Colonic mucosa (tissue), 4 donors: ENCODE data around the gene SULT1C4. TPM values are rescaled to one million over a fixed set of nuclear protein-coding genes. Genes with fewer than 3 reads are reported as not detected.

Experiments
- DNase-seq: peaks from one replicate; pipeline ENCODE4 v3.0.0-alpha.2; 2020
- H3K27ac ChIP-seq: fragments of 200-600 bp; one replicate; pipeline ENCODE4 v1.8.0; 2021
- H3K27me3 ChIP-seq: fragments of 200-600 bp; one replicate; pipeline ENCODE4 v1.8.0; 2021
- H3K36me3 ChIP-seq: fragments of 200-600 bp; one replicate; pipeline ENCODE4 v1.8.0; 2021
- H3K4me1 ChIP-seq: fragments of 200-600 bp; one replicate; pipeline ENCODE4 v1.8.0; 2021; ENCODE audit warnings: mild to moderate bottlenecking
- H3K4me3 ChIP-seq: fragments of 200-600 bp; one replicate; pipeline ENCODE4 v1.8.0; 2021
- H3K9ac ChIP-seq, 2 donors: one replicate each; pipeline ENCODE4 v1.7.0; 2013; ENCODE audit warnings: control low read depth in 2 of 2, low read depth in 2 of 2, low read length in 2 of 2
- H3K9me3 ChIP-seq: fragments of 200-600 bp; one replicate; pipeline ENCODE4 v1.8.0; 2021
- intact Hi-C: fragments of 100-400 bp; cut with DNase I; formaldehyde crosslinking; loops from one replicate; pipeline ENCODE4 v1.14.1; 2022
- total RNA-seq, 2 donors: library from RNA; stranded (reverse); fragmentation: NEBNext Ultra II Directional in 1 of 2; extraction: Animal tissue kit (Norgen Biotek cat#: 25700) in 1 of 2; gene quantifications; one replicate each; pipeline ENCODE4 v1.2.1, GENCODE V29; 2021
- TF ChIP-seq, protein P1 (sequence below): fragments of 200-600 bp; IDR thresholded peaks from one replicate; pipeline ENCODE4 v1.8.0; 2022; ENCODE audit warnings: antibody characterized with exemption, mild to moderate bottlenecking
- donor health status: healthy.
- donor health status: DM: no; HTN: no; CAD: no.
- donor health status: DM: no; HTN: no; CAD: no.

SULT1C4 gene
- total RNA-seq, 2 donors from 2014 or later: 0.59 to 2.0 TPM

DNA sequence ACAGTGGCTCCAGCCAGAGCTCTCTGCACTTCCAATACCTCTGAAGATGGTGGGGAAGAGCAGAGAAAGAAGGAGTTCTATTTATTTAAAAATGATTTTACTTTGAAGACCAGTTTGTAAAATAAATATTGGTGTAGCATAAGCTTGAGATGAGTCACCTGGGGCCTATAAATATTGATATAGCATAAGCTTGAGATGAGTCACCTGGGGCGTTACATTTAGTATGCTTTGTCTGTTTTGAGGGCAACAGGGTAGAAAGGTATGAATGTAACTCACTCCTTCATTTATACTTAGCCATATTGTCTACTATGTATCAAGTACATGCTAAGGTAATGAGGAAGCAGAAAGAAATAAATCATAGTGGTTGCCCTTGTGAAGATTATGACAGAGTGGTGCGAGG is 7.7 kb upstream of the SULT1C4 start:
- Histone ChIP-seq H3K36me3 (no peaks in the 10 kb centered on the region), H3K9ac (no peak overlapping the region)

DNA sequence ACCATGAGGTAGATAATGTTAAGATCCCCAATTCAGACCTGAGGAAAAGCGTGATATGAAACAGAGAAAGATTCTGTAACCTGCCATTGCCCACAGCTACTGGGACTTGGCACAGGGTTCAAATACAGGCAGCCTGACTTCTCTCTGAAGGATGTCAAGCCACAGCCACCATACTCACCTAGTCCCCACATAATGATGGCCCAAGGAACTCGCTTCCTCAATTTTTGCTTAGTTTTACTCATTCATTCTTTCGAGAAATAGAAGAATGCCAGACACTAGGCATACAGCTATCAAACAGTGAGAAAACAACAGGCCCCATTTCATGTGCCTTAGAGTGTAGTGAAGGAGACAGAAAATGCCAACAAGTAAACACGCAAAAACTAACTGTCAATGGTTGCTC is 980 bp upstream of the SULT1C4 start:
- Histone ChIP-seq H3K4me3 (no peak overlapping the region), H3K4me1 (no peaks in the 10 kb centered on the region), H3K36me3 (no peaks in the 10 kb centered on the region), H3K9ac (no peak overlapping the region), H3K27ac (no peak overlapping the region), H3K27me3 (no peaks in the 10 kb centered on the region), H3K9me3 (no peaks in the 10 kb centered on the region)
- intact Hi-C loops: no loop called here
- TF ChIP-seq, protein P1, sequence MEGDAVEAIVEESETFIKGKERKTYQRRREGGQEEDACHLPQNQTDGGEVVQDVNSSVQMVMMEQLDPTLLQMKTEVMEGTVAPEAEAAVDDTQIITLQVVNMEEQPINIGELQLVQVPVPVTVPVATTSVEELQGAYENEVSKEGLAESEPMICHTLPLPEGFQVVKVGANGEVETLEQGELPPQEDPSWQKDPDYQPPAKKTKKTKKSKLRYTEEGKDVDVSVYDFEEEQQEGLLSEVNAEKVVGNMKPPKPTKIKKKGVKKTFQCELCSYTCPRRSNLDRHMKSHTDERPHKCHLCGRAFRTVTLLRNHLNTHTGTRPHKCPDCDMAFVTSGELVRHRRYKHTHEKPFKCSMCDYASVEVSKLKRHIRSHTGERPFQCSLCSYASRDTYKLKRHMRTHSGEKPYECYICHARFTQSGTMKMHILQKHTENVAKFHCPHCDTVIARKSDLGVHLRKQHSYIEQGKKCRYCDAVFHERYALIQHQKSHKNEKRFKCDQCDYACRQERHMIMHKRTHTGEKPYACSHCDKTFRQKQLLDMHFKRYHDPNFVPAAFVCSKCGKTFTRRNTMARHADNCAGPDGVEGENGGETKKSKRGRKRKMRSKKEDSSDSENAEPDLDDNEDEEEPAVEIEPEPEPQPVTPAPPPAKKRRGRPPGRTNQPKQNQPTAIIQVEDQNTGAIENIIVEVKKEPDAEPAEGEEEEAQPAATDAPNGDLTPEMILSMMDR: no peak
- no peak for DNase-seq

More for the DNA sequence above, 7.7 kb upstream of the SULT1C4 start:
- intact Hi-C loops: no loop called here
- H3K9me3 ChIP-seq: no peaks in the 10 kb centered on the region
- H3K27ac ChIP-seq: no peak overlapping the region
- TF ChIP-seq, protein P1: no peak
- no peak overlapping the region for H3K4me3 ChIP-seq
- H3K27me3 ChIP-seq: no peaks in the 10 kb centered on the region
- DNase-seq: no peak
- no peaks in the 10 kb centered on the region for H3K4me1 ChIP-seq

GRCh38 chr2:108377401-108377800 is 353 bp upstream of the SULT1C4 start:
- Histone ChIP-seq H3K36me3 (no peaks in the 10 kb centered on the region), H3K9ac (no peak overlapping the region), H3K9me3 (no peaks in the 10 kb centered on the region), H3K27me3 (no peaks in the 10 kb centered on the region), H3K4me3 (no peak overlapping the region), H3K27ac (peak overlapping the region; percentile 28), H3K4me1 (no peaks in the 10 kb centered on the region)
- intact Hi-C loops: no loop called here
- no peak for DNase-seq
- TF ChIP-seq, protein P1: no peak

DNA sequence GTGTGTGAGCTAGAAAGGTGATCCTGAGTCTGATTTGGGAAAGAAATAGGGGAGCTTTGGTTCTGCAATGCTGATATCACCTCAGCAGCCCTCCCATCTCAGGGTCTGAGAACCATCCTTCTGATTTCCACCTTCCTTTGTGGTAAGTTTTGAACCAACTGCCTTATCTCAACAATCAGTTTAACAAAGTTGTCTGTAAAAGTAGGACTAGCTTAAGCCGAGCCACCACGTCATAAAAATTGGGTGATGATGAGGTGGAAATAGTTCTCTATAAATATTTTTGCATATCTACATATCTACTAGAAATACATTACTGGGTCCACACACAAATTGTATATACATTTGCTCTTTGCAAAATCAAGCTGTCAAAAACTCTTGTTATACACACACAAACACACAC is 1.1 kb downstream of the SULT1C4 start:
- H3K9ac ChIP-seq: no peak overlapping the region
- H3K9me3 ChIP-seq: no peaks in the 10 kb centered on the region
- intact Hi-C loops: no loop called here
- H3K27me3 ChIP-seq: no peaks in the 10 kb centered on the region
- no peak overlapping the region for H3K27ac ChIP-seq
- TF ChIP-seq, protein P1: no peak
- H3K4me3 ChIP-seq: no peak overlapping the region
- DNase-seq: no peak
- H3K4me1 ChIP-seq: no peaks in the 10 kb centered on the region
- no peaks in the 10 kb centered on the region for H3K36me3 ChIP-seq

GRCh38 chr2:108382196-108382595 is 4.4 kb downstream of the SULT1C4 start:
- Histone ChIP-seq H3K4me3 (no peak overlapping the region), H3K27ac (no peak overlapping the region), H3K9me3 (no peaks in the 10 kb centered on the region), H3K36me3 (no peaks in the 10 kb centered on the region), H3K4me1 (no peaks in the 10 kb centered on the region), H3K9ac (no peak overlapping the region), H3K27me3 (no peaks in the 10 kb centered on the region)
- TF ChIP-seq, protein P1: no peak
- intact Hi-C loops: no loop called here
- no peak for DNase-seq
